Ascending aorta (tissue), 2 donors: Measurements from ENCODE around the gene MYCN. TPM values are rescaled to one million over a fixed set of nuclear protein-coding genes. Genes with fewer than 3 reads are reported as not detected.

Source experiments
- DNase-seq, 2 donors: peaks; one replicate each; pipeline ENCODE4 v3.0.0-alpha.2; 2019; ENCODE audit warnings: low spot score in 2 of 2
- H3K27ac ChIP-seq, 2 donors: fragments of 200-600 bp; sonication (generic); one replicate each; pipeline ENCODE4 v1.5.1; 2016 to 2017; ENCODE audit warnings: mild to moderate bottlenecking in 1 of 2
- H3K27me3 ChIP-seq: fragments of 200-600 bp; sonication (generic); one replicate; pipeline ENCODE4 v1.5.1; 2017
- H3K36me3 ChIP-seq, 2 donors: fragments of 200-600 bp; sonication (generic); one replicate each; pipeline ENCODE4 v1.5.1; 2016
- H3K4me1 ChIP-seq, 2 donors: fragments of 200-600 bp; sonication (generic); one replicate each; pipeline ENCODE4 v1.5.1; 2016 to 2017; ENCODE audit warnings: mild to moderate bottlenecking in 1 of 2
- H3K4me3 ChIP-seq, 2 donors: fragments of 200-600 bp; sonication (generic); one replicate each; pipeline ENCODE4 v1.5.1; 2016 to 2017; ENCODE audit warnings: mild to moderate bottlenecking in 1 of 2
- H3K9me3 ChIP-seq, 2 donors: fragments of 200-600 bp; sonication (generic); one replicate each; pipeline ENCODE4 v1.5.1; 2016
- intact Hi-C: fragments of 100-400 bp; cut with DNase I; formaldehyde crosslinking; loops from one replicate; pipeline ENCODE4 v1.15.1; 2023
- total RNA-seq: library from RNA; depleted of rRNA; stranded (reverse); fragments of >200 nt; gene quantifications from one replicate; pipeline ENCODE4 v1.1.0, GENCODE V29; 2016
- TF ChIP-seq, protein P1 (sequence below), 3 experiments: fragments of 200-600 bp in 2 of 3; fragments of 450-650 bp in 1 of 3; sonication (generic) in 2 of 3; IDR thresholded peaks; one replicate each; pipeline ENCODE4 v1.5.1; 2016 to 2019; ENCODE audit warnings: antibody characterized with exemption in 3 of 3, mild to moderate bottlenecking in 1 of 3, moderate library complexity in 1 of 3

Gene MYCN
- total RNA-seq, 1 donor from 2014 or later, result not detected

DNA sequence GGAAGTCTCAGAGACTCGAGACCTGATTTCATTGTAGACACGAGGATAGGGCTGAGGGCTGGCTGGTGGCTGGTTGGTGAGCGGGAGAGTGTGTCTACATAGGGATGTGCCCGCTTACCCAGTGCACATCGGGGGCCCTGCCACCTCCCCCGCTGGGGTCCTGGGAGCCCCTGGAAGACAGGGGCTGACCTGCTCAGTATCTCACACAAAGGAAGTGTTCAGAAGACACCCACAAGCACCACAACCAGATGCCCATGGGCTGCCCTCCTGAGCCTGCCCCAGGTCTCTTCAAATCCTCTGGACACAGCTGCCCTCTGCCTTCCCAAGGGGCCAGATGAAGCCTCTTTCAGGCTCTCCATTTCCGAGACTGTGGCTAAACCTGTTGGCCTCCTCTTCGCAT lies 43.1 kb downstream of the MYCN start:
- TF ChIP-seq, protein P1, sequence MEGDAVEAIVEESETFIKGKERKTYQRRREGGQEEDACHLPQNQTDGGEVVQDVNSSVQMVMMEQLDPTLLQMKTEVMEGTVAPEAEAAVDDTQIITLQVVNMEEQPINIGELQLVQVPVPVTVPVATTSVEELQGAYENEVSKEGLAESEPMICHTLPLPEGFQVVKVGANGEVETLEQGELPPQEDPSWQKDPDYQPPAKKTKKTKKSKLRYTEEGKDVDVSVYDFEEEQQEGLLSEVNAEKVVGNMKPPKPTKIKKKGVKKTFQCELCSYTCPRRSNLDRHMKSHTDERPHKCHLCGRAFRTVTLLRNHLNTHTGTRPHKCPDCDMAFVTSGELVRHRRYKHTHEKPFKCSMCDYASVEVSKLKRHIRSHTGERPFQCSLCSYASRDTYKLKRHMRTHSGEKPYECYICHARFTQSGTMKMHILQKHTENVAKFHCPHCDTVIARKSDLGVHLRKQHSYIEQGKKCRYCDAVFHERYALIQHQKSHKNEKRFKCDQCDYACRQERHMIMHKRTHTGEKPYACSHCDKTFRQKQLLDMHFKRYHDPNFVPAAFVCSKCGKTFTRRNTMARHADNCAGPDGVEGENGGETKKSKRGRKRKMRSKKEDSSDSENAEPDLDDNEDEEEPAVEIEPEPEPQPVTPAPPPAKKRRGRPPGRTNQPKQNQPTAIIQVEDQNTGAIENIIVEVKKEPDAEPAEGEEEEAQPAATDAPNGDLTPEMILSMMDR (IDR thresholded peaks at IDR 0.05), result no peak
- DNase-seq, result peak in 1 of 2 donors; percentile 37
- Histone ChIP-seq H3K27ac (no peak overlapping the region), H3K36me3 (no peaks in the 10 kb centered on the region), H3K27me3 (no peaks in the 10 kb centered on the region), H3K4me1 (no peaks in the 10 kb centered on the region), H3K4me3 (no peak overlapping the region), H3K9me3 (no peaks in the 10 kb centered on the region)
- intact Hi-C loops, result no loop called here

DNA sequence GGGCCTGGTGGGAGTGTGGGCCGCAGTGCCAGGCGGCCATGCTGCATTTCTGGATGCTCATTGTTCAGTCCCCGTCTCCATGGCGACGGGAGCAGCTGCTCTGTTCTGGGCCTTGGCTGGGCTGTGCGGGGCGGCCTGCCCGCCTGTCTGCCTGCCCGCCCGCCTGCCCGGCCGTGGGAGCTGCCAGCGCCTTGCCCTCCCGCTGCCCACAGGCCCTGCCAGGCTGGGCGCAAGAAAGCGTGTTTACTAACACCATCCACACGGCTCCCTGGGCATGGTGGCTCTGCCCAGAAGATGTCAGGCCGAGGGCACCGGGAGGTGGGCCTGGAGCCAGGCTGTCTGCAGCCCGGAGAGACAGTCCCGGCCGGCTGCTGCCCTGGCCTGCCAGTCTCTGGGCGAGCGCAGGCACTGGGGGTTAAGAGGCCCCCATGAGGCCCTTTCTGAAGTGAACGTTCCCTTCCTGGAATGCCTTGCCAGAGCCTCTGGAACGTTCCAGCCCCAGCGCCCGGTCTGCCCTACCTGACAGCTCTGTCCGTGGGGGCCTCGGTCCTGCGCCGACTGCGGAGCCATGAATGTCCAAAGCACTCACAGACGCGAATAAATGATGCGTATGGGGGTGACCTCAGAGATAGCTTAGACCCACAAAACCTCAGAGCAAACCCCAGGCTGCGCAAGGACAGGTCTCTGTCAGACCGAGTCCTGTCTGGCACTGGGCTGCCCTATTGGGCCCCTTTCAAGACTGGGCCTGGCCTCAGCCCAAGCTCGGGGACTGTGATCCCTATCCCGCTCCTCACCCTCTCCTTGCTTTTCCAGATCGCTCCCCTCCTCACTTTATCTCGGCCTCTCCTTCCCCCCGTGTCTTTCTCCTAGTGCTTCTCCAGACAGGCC lies 44.3 kb downstream of the MYCN start:
- Histone ChIP-seq H3K9me3 (no peaks in the 10 kb centered on the region), H3K4me3 (no peak overlapping the region), H3K27me3 (no peaks in the 10 kb centered on the region), H3K36me3 (no peaks in the 10 kb centered on the region), H3K4me1 (no peaks in the 10 kb centered on the region), H3K27ac (no peak overlapping the region)
- intact Hi-C loops, result no loop called here
- peak in 1 of 2 donors; percentile 61 for DNase-seq
- TF ChIP-seq, protein P1 (IDR thresholded peaks at IDR 0.05), result no peak

GRCh38 chr2:15985531-15985930 lies 45.2 kb downstream of the MYCN start:
- Histone ChIP-seq H3K36me3 (no peaks in the 10 kb centered on the region), H3K4me3 (no peak overlapping the region), H3K4me1 (no peaks in the 10 kb centered on the region), H3K9me3 (no peaks in the 10 kb centered on the region), H3K27ac (no peak overlapping the region), H3K27me3 (no peaks in the 10 kb centered on the region)
- no peak for DNase-seq
- intact Hi-C loops, result no loop called here
- TF ChIP-seq, protein P1 (IDR thresholded peaks at IDR 0.05), result no peak

- Histone ChIP-seq H3K36me3 (no peaks in the 10 kb centered on the region), H3K9me3 (no peaks in the 10 kb centered on the region), H3K4me1 (no peaks in the 10 kb centered on the region), H3K27ac (no peak overlapping the region), H3K4me3 (no peak overlapping the region), H3K27me3 (no peaks in the 10 kb centered on the region)
- TF ChIP-seq, protein P1 (IDR thresholded peaks at IDR 0.05), result no peak
- intact Hi-C loops, result no loop called here
- no peak for DNase-seq
Measured at GRCh38 chr2:15986068-15986560, 45.8 kb downstream of the MYCN start.

DNA sequence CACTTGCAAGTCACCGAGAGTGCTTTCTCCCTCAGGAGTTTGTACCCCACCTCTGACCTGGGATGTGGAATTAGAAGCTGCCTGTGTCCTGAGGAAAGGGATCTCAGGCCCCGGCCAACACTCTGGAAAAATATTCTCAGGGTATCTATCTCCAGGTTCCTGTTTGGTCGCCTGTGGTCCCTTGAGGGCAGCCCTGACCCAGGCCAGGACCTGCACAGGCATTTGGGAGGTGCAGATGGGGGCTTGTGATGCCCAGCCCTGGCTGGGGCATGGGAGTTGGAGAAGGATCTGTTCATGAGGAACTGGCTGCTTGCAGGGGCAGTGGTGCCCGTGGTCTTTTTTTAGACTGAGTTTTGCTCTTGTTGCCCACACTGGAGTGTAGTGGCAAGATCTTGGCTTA lies 46.3 kb downstream of the MYCN start:
- DNase-seq, result no peak
- Histone ChIP-seq H3K4me1 (no peaks in the 10 kb centered on the region), H3K36me3 (no peaks in the 10 kb centered on the region), H3K27ac (no peak overlapping the region), H3K27me3 (no peaks in the 10 kb centered on the region), H3K9me3 (no peaks in the 10 kb centered on the region), H3K4me3 (no peak overlapping the region)
- TF ChIP-seq, protein P1 (IDR thresholded peaks at IDR 0.05), result no peak
- intact Hi-C loops, result no loop called here
